SHP77 (cell line): ENCODE data around the gene TRIM43B.
"Not testable (repeated sequence)": the region's sequence is repeated elsewhere in the genome, so short reads cannot be mapped to it uniquely, and the experiment has no call there.

Experiments used
- DNase-seq, 2 experiments: peaks; one replicate each; lab custom pipeline; 2025; lab: John Stamatoyannopoulos, UW

The TRIM43B gene

GRCh38 chr2:95484654-95485053 is at the start of gene TRIM43B:
TSS of gene TRIM43B (minus strand) at chr2:95484754. CDS start at chr2:95482714, 2,040 bp downstream.
- DNase-seq: not testable (repeated sequence)

DNA sequence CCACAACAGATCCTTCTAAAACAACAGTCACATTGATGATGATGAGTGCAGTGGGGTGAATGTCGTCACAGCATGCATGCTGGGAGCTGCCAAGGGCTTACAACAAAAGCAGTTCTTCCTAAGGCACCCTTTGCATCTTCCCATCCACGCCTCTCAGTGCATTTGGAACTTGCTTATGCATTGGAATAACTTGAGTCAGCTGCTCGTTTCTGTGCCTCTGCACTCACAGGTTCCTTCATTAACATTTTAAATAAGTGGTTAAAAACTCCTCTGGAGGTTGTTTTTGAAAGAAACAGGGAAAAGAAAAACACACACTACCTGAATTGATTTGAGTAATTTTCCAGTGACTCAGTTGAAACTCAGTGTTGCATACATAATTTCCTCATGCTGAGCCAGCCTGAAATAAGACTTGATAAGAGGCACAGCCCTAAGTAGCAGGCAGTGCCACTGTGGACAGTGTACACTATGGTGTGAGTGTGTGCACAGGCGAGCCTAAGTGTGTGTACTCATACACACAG is 46.8 kb upstream of the TRIM43B start:
- no peak for DNase-seq

DNA sequence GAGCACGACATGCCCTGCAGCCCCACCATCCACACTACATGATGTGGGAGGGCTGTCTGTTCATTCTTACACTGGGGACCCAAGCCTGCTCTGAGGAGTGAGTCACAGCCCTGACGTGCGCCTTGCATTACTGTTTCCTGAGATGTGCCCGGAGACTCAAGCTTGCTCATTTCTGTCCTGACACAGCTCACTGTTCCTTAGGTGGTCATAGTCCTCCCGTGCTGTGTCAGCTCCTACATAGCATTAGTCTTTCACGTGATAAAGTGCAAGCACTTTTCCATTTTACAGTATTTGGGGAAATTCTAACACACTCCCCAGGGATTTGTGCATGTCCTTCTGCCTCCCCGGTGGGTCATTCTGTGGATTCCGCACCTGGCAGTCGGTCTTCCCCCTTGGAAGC is 46.2 kb upstream of the TRIM43B start:
- DNase-seq: no peak

DNA sequence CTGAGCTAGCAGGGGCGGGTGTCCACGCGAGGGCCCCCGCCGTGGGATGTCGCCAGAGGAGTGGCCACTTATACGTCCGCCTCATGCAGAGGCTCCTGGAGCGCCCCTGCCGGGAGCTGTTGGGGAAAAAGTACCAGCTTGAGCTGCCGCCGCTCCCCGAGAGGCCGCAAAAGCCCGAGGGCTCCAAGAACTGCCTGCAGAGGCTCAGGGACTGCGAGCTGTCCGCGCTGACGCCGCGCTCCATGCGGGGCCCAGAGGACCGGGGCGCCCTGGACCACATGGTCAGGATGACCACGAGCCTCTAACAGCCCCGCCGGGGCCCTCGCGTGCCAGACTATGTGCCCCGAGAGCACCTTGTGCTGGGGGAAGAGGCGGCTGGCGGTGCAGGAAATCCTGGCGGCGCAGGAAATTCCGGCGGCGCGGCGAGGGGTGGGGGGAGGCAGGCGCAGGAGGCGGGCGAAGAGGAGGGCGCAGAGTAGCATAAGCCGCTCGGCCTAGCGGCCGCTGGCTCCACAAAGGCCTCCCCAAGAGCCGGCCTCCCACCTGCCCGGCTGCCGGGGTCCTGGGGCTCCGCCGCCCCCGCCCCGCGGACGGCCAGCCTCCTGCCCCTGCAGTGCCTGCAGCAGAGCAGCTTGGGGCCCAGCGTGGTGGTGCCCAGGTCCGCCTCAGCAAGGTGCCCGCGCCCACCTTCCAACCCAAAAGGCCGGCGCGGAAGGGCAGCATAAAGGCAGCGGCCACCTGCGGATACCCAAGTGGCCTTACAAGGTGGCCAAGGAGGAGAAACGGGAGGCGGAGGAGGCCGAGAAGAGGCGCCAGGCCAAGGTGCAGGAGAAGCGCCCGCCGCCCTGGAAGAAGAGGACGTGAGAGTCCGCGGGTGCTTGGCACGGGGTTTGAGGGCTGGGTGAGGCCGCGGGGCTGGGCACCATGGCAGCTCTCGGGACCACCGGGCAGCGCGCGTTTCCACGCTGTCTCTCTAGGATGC is 42.1 kb upstream of the TRIM43B start:
- no peak for DNase-seq

GRCh38 chr2:95525294-95526035 is 40.9 kb upstream of the TRIM43B start:
- DNase-seq: no peak

- DNase-seq: no peak
Measured at GRCh38 chr2:95524195-95524594, 39.6 kb upstream of the TRIM43B start.

DNA sequence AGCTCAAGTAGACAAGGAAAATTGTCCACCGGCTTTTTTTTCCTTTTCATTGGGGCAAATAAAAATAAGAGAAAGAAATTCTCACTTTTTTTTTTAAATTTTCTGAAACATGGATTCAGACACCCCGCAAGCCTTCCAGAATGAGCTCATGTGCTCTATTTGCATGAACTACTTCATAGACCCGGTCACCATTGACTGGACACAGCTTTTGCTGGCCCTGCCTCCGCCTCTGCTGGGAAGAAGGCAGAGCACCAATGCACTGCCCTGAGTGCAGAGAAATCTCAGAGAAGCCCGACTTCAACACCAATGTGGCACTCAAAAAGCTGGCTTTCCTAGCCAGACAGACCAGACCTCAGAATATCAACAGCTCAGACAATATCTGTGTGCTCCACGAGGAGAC is 30.2 kb upstream of the TRIM43B start:
- no peak for DNase-seq

GRCh38 chr2:95514226-95514625 is 29.7 kb upstream of the TRIM43B start:
- DNase-seq: not testable (repeated sequence)

DNA sequence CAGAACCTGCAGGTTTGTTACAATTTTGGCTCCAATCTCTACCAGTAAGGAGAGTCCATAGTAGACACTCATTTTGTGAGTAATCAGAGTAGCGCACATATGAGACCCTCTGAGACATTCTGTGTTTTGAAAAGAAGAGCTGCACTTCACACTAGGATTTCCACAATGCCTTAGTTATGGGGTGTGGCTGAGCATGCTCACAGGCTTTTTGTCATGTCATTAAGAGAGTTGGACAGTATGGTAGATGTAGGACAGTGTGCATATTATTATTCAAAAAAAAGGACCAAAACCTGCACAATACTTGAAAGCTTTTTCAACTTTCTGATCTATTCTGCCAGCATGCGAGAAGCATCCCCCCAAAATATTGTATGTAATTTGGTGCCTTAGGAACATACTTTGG is 24.9 kb upstream of the TRIM43B start:
- no peak for DNase-seq

GRCh38 chr2:95505222-95505621 is 20.7 kb upstream of the TRIM43B start:
- DNase-seq: no peak

DNA sequence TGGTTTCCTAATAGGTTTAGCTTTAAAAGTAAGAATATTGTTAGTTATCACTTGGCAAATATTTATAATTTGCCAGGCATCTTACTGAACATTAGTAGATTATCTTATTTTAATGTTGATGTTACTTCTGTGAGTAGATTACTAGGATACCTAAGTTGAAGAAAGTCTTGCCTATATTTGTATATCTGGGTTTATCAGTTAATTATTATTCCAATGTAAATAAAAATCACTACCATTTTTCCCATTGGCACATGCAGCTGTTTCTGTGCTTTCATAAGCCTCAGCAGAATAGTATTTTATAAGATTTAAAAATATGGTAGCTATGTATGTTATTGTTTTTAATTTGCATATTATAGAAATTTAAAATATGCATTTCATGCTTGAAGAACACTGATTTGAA is 16.3 kb upstream of the TRIM43B start:
- DNase-seq: no peak

GRCh38 chr2:95492076-95492475 is 7.5 kb upstream of the TRIM43B start:
- DNase-seq: not testable (repeated sequence)

DNA sequence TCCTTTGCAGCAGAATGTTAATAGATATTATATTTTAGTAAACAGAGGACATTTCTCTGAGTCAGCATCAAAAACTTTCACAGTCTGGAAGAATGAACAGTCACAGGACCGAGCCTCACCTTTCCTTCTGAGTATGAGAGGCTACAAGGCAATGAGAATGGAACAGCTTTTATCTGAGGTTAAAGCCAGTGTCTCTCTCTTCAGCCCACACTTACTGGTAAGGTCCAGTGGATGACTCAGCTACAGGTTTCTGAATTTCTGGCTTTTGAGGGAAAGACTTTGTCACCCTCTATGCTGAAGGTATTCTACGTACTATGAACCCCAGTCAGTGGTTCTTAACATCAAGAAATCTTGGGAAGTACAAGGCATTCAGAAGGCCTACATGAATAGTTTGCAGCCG is 9.5 kb downstream of the TRIM43B start:
- not testable (repeated sequence) for DNase-seq

DNA sequence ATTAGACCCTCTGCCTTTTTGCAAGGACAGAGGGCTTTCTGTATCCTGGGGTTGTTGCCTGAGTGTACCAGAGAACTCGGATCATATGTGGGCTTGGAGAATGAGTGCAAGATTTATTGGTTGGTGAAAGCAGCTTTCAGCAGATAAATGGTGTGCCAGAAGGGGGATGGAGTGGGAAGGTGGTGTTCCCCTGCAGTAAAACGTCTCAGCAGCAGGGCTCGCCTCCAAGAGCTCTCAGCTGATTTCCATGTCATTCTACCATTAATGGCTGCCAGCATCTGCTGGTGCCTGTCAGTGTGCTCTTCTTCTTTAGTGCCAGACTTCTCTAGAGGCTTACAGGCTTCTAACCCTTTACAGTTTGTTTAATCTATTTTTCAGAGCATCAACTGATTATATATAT is 16.6 kb downstream of the TRIM43B start:
- DNase-seq: not testable (repeated sequence)

DNA sequence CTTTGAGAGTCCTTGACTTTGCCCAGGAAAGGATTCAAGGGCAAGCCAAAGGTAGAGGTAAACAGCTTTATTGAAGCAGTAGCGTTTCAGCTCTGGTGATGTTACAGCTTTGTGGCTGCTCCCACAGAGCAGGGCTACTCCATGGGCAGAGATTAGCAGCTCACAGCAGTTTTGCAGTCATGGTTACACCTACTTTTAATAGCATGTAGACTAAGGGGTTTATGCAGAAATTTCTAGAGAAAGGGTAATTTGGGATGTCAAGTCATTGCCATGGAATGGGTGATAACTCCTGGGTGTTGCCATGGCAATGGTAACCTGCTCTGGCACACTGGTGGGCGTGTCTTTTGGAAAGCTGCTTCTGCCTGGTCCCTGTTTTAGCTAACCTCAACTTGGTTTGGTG is 18.0 kb downstream of the TRIM43B start:
- DNase-seq: not testable (repeated sequence)

DNA sequence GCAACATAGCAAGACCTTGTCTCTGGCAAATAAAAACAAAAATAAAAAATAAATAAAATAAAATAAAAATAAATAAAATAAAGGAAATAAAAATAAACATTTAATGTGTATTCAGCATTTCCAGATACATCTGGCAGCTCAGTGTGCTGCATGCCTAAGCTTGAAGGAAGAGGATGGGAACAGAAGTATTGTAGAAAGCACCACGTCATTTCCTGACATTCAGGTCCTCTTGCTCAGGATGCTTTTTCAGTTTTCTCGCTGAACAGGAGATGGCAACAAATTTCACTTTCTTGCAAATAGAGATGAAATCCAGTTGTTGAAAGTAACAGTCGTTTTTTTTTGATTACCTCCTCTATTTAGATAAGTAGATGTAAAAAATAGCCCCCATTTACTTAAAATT is 21.3 kb downstream of the TRIM43B start:
- DNase-seq: not testable (repeated sequence)

DNA sequence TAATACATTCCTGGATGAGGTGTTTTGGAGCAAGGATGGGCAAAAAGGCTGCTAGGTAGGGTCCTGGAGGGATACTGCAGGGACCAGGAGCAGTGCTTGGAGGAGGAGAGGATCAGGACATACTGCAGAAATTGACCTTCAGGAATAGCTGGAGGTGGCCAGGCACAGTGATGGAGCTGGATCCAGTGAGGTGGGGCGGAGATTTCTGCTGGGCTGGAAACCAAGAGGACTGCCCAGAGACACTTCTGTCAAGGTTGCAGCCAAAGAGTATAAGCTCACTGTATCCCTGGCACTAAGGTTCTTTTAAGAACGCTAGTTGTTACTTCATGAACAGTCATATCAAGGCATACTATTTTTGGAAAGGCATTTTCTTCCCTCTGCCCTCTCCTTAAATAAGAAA is 39.2 kb downstream of the TRIM43B start:
- DNase-seq: not testable (repeated sequence)

DNA sequence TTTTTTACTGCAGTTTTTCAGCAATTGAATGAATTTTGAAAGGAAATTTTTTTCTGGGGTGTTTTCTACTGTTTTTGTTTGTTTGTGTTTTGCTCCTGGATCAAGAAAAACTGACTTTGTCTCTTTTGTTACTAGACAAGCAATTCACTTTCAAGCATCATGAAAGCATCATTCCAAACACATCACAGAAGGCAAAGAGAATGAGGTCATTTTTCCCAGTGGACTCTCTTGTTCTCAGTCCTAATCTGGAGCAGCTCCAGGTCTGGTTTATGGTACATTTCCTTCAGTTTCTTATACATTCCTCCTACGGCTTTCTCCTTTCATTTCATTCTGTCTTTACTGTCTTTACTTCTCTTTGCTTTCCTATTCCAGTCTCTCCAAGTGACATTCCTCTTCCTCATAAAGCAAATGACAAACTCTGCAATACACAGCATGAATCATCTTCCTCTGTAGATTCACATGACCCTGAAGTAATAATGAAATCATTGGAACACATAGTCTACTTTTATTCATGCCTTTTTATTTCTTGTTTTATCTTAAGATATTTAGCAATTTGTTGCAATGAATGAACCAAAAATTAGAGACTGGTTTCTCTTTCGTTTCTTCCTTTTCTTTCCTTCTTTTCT is 42.0 kb downstream of the TRIM43B start:
- not testable (repeated sequence) for DNase-seq

DNA sequence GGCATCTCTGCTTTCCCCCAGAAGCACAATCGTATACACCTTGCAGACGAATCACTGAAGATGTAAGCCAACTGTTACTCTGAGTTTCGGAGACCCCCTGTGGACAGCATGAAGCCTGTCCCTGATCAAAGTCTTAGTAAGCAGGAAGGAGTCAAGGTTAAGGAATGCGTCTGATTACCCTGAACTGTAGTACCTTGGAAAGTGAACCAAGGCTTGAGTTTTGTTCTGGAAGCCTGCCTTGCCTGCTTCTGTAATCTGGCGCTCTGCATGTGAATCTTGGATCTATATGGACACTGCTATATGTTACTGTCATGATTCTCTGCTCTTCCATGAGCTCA is 48.7 kb downstream of the TRIM43B start:
- DNase-seq: not testable (repeated sequence)

- DNase-seq: not testable (repeated sequence)
Measured at GRCh38 chr2:95435162-95435871, 49.2 kb downstream of the TRIM43B start.

- DNase-seq: not testable (repeated sequence)
Measured at GRCh38 chr2:95434507-95435076, 50.0 kb downstream of the TRIM43B start.
